Measurements from ENCODE around the gene NUDT19. TPM values are rescaled to one million over a fixed set of nuclear protein-coding genes. Genes with fewer than 3 reads are reported as not detected.

The NUDT19 gene
- total RNA-seq, 3 donors from 2014 or later (not counting 1 experiment from before 2014, with no cell fraction given), result 6.4 to 9.6 (median 8.2) TPM

DNA sequence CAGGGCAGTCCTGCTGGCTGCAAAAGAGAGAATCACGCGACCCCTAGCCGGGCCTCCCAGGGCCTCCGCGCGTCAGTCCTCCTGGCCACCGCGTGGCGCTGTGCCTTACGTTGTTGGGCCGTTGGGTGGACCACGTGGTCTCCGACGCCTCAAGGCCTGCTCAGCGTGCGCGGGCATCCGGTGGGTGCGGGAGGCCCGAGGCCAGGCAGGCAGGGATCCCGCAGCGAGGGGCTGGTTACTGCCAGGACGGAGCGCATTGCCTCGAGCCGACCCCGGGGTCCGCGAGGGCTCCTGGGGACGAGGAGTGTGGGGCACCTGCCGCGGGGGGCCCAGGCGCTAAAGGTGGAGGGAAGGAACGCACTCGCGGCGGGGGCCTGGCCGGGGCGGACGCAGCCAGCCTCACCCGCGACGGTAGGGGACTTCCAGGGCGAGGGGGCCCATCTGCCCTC is 28.0 kb downstream of the NUDT19 start, which contains the start of gene TDRD12:
TDRD12 (plus strand) TSS at position 157 of the 449 bp plus-strand sequence. CDS start 306 bp downstream, outside the sequence.
- H3K36me3 Mint-ChIP-seq, result no peaks in the 10 kb centered on the region
- no peak within 1 kb of the TSS for H3K27ac ChIP-seq (ENCODE audit: low read length)
- no peaks in the 10 kb centered on the region for H3K9me3 Mint-ChIP-seq
- peaks cover 5% of the 10 kb centered on the region for H3K36me3 ChIP-seq (ENCODE audit: control insufficient read depth, insufficient read depth, low read length)
- H3K27me3 ChIP-seq (ENCODE audit: control insufficient read depth, insufficient read depth, low read length), result no peaks in the 10 kb centered on the region
- H3K4me1 Mint-ChIP-seq, result peaks cover 0 to 4% of the 10 kb centered on the region in 2 donors
- no peak within 1 kb of the TSS for H3K4me3 ChIP-seq (ENCODE audit: low read length)
- intact Hi-C loops (cut with micrococcal nuclease), result no loop called here
- no peak for ATAC-seq
- H3K27me3 Mint-ChIP-seq (ENCODE audit: low read depth in 2 of 2), result no peaks in the 10 kb centered on the region
- H3K27ac Mint-ChIP-seq, result no peak within 1 kb of the TSS
- 92% methylated on average over 44 of the region's 44 CpGs for WGBS (ENCODE audit: insufficient coverage)
- no peaks in the 10 kb centered on the region for H3K9me3 ChIP-seq (ENCODE audit: control insufficient read depth, insufficient read depth, low read length)
- no peak within 1 kb of the TSS for H3K4me3 Mint-ChIP-seq
- H3K4me1 ChIP-seq (ENCODE audit: control insufficient read depth, insufficient read depth, low read length), result no peaks in the 10 kb centered on the region
- TF ChIP-seq, protein P1, sequence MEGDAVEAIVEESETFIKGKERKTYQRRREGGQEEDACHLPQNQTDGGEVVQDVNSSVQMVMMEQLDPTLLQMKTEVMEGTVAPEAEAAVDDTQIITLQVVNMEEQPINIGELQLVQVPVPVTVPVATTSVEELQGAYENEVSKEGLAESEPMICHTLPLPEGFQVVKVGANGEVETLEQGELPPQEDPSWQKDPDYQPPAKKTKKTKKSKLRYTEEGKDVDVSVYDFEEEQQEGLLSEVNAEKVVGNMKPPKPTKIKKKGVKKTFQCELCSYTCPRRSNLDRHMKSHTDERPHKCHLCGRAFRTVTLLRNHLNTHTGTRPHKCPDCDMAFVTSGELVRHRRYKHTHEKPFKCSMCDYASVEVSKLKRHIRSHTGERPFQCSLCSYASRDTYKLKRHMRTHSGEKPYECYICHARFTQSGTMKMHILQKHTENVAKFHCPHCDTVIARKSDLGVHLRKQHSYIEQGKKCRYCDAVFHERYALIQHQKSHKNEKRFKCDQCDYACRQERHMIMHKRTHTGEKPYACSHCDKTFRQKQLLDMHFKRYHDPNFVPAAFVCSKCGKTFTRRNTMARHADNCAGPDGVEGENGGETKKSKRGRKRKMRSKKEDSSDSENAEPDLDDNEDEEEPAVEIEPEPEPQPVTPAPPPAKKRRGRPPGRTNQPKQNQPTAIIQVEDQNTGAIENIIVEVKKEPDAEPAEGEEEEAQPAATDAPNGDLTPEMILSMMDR (IDR thresholded peaks at IDR 0.05), result no peak
- peak in 1 of 2 donors; percentile 18 for DNase-seq

DNA sequence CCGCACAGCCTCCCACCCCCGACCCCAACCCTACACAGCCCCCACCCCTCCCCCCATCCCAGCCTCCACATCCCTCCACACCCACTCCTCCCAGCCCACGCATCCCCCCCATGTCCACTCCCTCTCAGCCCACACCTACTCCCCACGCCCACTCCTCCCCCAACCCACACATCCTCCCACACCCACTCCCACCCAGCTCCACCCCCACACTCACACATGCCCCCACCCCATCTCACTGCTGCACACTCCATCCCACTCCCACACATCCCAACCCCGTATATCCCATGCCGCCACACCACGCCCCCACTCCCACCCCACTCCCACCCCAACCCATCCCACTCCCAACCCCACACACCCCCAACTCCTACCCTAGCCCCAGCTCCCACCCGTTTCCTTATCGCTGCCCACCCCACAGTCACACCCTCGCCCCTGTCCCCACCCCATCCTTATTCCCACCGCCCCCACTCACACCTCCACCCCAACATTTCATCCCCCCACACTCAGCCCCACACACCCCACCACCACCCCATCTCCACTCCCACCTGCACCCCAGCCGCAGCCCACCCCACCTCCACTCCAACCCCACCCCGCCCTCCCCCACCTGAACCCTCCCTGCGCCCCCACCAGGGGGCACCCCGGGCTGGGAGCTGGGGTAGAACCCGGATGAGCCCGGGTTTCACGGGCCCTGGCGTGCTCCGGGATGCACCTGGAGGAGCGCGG is 28.8 kb downstream of the NUDT19 start:
- H3K9me3 Mint-ChIP-seq, result no peaks in the 10 kb centered on the region
- WGBS (ENCODE audit: insufficient coverage), result 97% methylated on average over 17 of the region's 22 CpGs
- DNase-seq (no peak), ATAC-seq (no peak)
- TF ChIP-seq, protein P1 (IDR thresholded peaks at IDR 0.05), result no peak
- Histone ChIP-seq H3K4me3 (ENCODE audit: low read length) (no peak overlapping the region), H3K27me3 (ENCODE audit: control insufficient read depth, insufficient read depth, low read length) (no peaks in the 10 kb centered on the region), H3K9me3 (ENCODE audit: control insufficient read depth, insufficient read depth, low read length) (no peaks in the 10 kb centered on the region), H3K4me1 (ENCODE audit: control insufficient read depth, insufficient read depth, low read length) (no peaks in the 10 kb centered on the region), H3K36me3 (ENCODE audit: control insufficient read depth, insufficient read depth, low read length) (no peaks in the 10 kb centered on the region), H3K27ac (ENCODE audit: low read length) (no peak overlapping the region)
- no peak overlapping the region for H3K27ac Mint-ChIP-seq
- H3K27me3 Mint-ChIP-seq (ENCODE audit: low read depth in 2 of 2), result no peaks in the 10 kb centered on the region
- H3K4me1 Mint-ChIP-seq, result peaks cover 0 to 4% of the 10 kb centered on the region in 2 donors
- no peaks in the 10 kb centered on the region for H3K36me3 Mint-ChIP-seq
- no peak overlapping the region for H3K4me3 Mint-ChIP-seq
- intact Hi-C loops (cut with micrococcal nuclease), result no loop called here

DNA sequence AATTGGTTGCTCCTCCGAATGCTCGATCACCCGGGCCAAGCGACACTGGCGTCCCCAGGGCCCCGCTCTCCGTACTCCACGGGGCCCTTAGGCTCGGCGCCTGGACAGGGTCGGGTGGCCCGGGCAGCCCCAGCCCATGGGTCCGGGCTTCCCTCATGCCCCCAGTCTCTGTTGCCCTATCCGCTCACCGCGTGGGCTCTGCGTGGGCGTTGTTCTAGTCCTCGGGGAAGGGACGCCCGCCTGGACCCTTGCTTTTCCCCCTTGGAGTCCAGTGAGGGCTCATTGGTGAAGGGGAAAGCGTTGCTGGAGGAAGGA is 29.3 kb downstream of the NUDT19 start:
- no peak overlapping the region for H3K4me3 Mint-ChIP-seq
- DNase-seq (no peak), ATAC-seq (no peak)
- Histone ChIP-seq H3K27me3 (ENCODE audit: control insufficient read depth, insufficient read depth, low read length) (no peaks in the 10 kb centered on the region), H3K36me3 (ENCODE audit: control insufficient read depth, insufficient read depth, low read length) (no peaks in the 10 kb centered on the region), H3K9me3 (ENCODE audit: control insufficient read depth, insufficient read depth, low read length) (no peaks in the 10 kb centered on the region), H3K4me3 (ENCODE audit: low read length) (no peak overlapping the region), H3K4me1 (ENCODE audit: control insufficient read depth, insufficient read depth, low read length) (no peaks in the 10 kb centered on the region), H3K27ac (ENCODE audit: low read length) (no peak overlapping the region)
- H3K36me3 Mint-ChIP-seq, result no peaks in the 10 kb centered on the region
- H3K4me1 Mint-ChIP-seq, result peaks cover 0 to 4% of the 10 kb centered on the region in 2 donors
- H3K27me3 Mint-ChIP-seq (ENCODE audit: low read depth in 2 of 2), result no peaks in the 10 kb centered on the region
- TF ChIP-seq, protein P1 (IDR thresholded peaks at IDR 0.05), result no peak
- H3K27ac Mint-ChIP-seq, result no peak overlapping the region
- H3K9me3 Mint-ChIP-seq, result no peaks in the 10 kb centered on the region
- WGBS (ENCODE audit: insufficient coverage), result 96% methylated on average over 22 of the region's 22 CpGs
- intact Hi-C loops (cut with micrococcal nuclease), result no loop called here

DNA sequence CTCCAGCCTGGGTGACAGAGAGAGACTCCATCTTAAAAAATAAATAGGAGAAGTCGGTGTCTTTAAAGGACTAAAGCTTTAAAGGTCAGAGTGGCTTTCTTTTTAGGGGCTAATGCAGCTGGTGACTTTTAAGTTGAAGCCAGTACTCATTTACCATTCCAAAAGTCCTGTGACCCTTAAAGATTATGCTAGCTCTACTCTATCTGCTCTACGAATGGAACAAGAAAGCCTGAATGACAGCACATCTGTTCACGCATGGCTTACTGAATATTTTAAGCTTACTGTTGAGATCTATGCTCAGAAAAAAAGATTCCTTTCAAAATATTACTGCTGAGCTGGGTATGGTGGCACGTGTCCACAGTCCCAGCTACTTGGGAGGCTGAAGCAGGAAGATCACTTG is 44.3 kb downstream of the NUDT19 start:
- H3K27ac Mint-ChIP-seq, result no peak overlapping the region
- no peaks in the 10 kb centered on the region for H3K36me3 ChIP-seq (ENCODE audit: control insufficient read depth, insufficient read depth, low read length)
- no peak for ATAC-seq
- no peak overlapping the region for H3K4me3 Mint-ChIP-seq
- no peak for DNase-seq
- no peak overlapping the region for H3K4me3 ChIP-seq (ENCODE audit: low read length)
- H3K4me1 Mint-ChIP-seq, result peaks cover 7 to 8% of the 10 kb centered on the region in 2 donors
- no peak overlapping the region for H3K27ac ChIP-seq (ENCODE audit: low read length)
- no peaks in the 10 kb centered on the region for H3K27me3 ChIP-seq (ENCODE audit: control insufficient read depth, insufficient read depth, low read length)
- H3K9me3 Mint-ChIP-seq, result no peaks in the 10 kb centered on the region
- TF ChIP-seq, protein P1 (IDR thresholded peaks at IDR 0.05), result no peak
- WGBS (ENCODE audit: insufficient coverage), result 93% methylated on average over 4 of the region's 4 CpGs
- intact Hi-C loops (cut with micrococcal nuclease), result no loop called here
- H3K27me3 Mint-ChIP-seq (ENCODE audit: low read depth in 2 of 2), result peaks cover 0 to 4% of the 10 kb centered on the region in 2 donors
- peaks cover 7% of the 10 kb centered on the region for H3K4me1 ChIP-seq (ENCODE audit: control insufficient read depth, insufficient read depth, low read length)
- no peaks in the 10 kb centered on the region for H3K36me3 Mint-ChIP-seq
- H3K9me3 ChIP-seq (ENCODE audit: control insufficient read depth, insufficient read depth, low read length), result no peaks in the 10 kb centered on the region
